ENCODE data around the gene KAT7. TPM values are rescaled to one million over a fixed set of nuclear protein-coding genes. Genes with fewer than 3 reads are reported as not detected.

Gene KAT7
- total and polyA plus RNA-seq, 2 of the 8 experiments (the other 6 are each of a cell fraction or from before 2014, with no cell fraction given): 90.9 to 139 TPM

DNA sequence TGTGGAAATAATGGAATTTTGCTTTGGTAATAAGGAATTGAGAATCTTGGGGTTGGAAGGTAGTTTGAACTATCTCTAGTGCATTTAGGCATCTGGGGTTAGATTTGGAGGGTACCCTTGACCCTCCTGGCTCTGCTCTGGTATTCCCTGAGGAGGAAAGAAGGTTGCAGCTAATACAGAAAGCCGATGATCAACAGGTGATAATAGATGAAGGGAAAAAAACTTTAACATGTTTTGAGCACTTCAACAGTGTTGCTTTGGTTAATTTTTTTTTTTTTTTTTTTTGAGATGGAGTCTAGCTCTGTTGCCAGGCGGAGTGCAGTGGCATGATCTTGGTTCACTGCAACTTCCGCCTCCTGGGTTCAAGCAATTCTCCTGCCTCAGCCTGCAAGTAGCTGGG lies 4.8 kb downstream of the KAT7 start:
- Histone ChIP-seq H4K91ac (replicated peaks; ENCODE audit: insufficient read length, low read length) (no peak overlapping the region), H4K8ac (ENCODE audit: extremely low read depth, insufficient read depth, low read length) (no peak overlapping the region), H3K79me1 (ENCODE audit: low read depth, low read length) (peaks cover 3% of the 10 kb centered on the region), H3K23me2 (ENCODE audit: low read depth, low read length) (no peaks in the 10 kb centered on the region; the same call in 1 of the 2 replicates), H2BK20ac (ENCODE audit: low read length) (no peak overlapping the region), H3K4me1 (replicated peaks in 1 of 4; ENCODE audit: control insufficient read depth in 3 of 4, insufficient read depth in 4 of 4, low read length in 3 of 4) (peaks cover 0 to 6% (median 1%) of the 10 kb centered on the region in 4 experiments; a peak in 3 of 7 replicates), H3K4me3 (ENCODE audit: extremely low read depth in 1 of 4, insufficient read depth in 2 of 4, low read depth in 3 of 4, low read length in 4 of 4) (no peak overlapping the region), H3K9ac (replicated peaks in 1 of 4; ENCODE audit: extremely low read depth in 1 of 4, low read depth in 3 of 4, low read length in 3 of 4) (no peak overlapping the region), H3K27ac (ENCODE audit: low read depth, low read length) (no peak overlapping the region), H2BK120ac (replicated peaks; ENCODE audit: low read depth, low read length) (no peak overlapping the region), H3K36me3 (ENCODE audit: control insufficient read depth in 2 of 4, insufficient read depth in 4 of 4, low read length in 3 of 4) (peaks cover 13 to 61% (median 39%) of the 10 kb centered on the region in 4 experiments), H3K4me2 (ENCODE audit: insufficient read depth in 1 of 2, low read depth in 2 of 2, low read length in 2 of 2) (no peak overlapping the region), H4K20me1 (replicated peaks in 1 of 2; ENCODE audit: control insufficient read depth in 1 of 2, insufficient read depth in 2 of 2, low read length in 2 of 2) (peaks cover 4 to 14% of the 10 kb centered on the region in 2 experiments), H2BK15ac (ENCODE audit: low read length) (no peak overlapping the region), H3K14ac (ENCODE audit: insufficient read length) (no peak overlapping the region), H2BK5ac (ENCODE audit: low read depth, low read length) (no peak overlapping the region), H4K5ac (ENCODE audit: insufficient read length, low read depth, low read length) (no peak overlapping the region), H3K27me3 (replicated peaks in 1 of 4; ENCODE audit: control insufficient read depth in 3 of 4, extremely low read depth in 1 of 4, insufficient read depth in 3 of 4, low read length in 3 of 4) (no peaks in the 10 kb centered on the region), H3K18ac (ENCODE audit: extremely low read depth, low read length) (no peak overlapping the region), H2AK5ac (ENCODE audit: low read depth, low read length) (no peak overlapping the region), H3K9me3 (ENCODE audit: insufficient read depth in 2 of 2, low read depth in 1 of 2, low read length in 1 of 2) (no peaks in the 10 kb centered on the region), H3K56ac (replicated peaks; ENCODE audit: insufficient read length, low read depth, low read length) (no peak overlapping the region), H3K79me2 (ENCODE audit: control insufficient read depth in 1 of 2, insufficient read depth in 2 of 2, low read length in 2 of 2) (peaks cover 13 to 67% of the 10 kb centered on the region in 2 experiments), H2AFZ (ENCODE audit: low read length) (no peak overlapping the region), H3K23ac (ENCODE audit: insufficient read length) (no peak overlapping the region), H2BK12ac (ENCODE audit: low read depth, low read length) (no peak overlapping the region), H3K4ac (replicated peaks; ENCODE audit: insufficient read length, low read depth, low read length) (no peak overlapping the region)
- FAIRE-seq: no peak
- WGBS, 2 experiments (ENCODE audit: extremely low coverage in 1 of 2, insufficient coverage in 1 of 2, insufficient read length in 1 of 2, insufficient replicate concordance in 2 of 2, low coverage in 1 of 2, low lambda C conversion rate in 2 of 2, missing lambda C conversion rate in 1 of 2): 84% methylated on average over 3 of the region's 3 CpGs; no CpG with 5 or more reads in 1 of the 2 experiments
- DNase-seq (ENCODE audit: low read depth in 1 of 2, low spot score in 2 of 2): no peak
- POLR2A ChIA-PET (ENCODE audit: partially characterized antibody): interaction anchor here (0.5 to 1.9 kb wide), 4 partner anchors 10 to 52 kb away, joined by 3 to 7 read pairs (median 4); no protein-coding TSS in a partner anchor
- CTCF ChIA-PET (ENCODE audit: partially characterized antibody): no interaction called here
- TF ChIP-seq CBX5 (IDR thresholded peaks at IDR 0.05; ENCODE audit: low read depth, low read length) (no peak), TEAD4 (IDR thresholded peaks at IDR 0.05; ENCODE audit: low read depth, low read length) (no peak), CREB1 (IDR thresholded peaks at IDR 0.05) (no peak), POU5F1 (IDR thresholded peaks at IDR 0.05; ENCODE audit: low read depth, low read length) (no peak), FOSL1 (IDR thresholded peaks at IDR 0.05; ENCODE audit: insufficient read depth, low read depth, low read length) (no peak)
- TF ChIP-seq, protein P1, sequence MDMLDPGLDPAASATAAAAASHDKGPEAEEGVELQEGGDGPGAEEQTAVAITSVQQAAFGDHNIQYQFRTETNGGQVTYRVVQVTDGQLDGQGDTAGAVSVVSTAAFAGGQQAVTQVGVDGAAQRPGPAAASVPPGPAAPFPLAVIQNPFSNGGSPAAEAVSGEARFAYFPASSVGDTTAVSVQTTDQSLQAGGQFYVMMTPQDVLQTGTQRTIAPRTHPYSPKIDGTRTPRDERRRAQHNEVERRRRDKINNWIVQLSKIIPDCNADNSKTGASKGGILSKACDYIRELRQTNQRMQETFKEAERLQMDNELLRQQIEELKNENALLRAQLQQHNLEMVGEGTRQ (IDR thresholded peaks at IDR 0.05; ENCODE audit: low read length): no peak

All from H1 (cell line).